NB4 (cell line): ENCODE data around the gene KCNIP4.

Experiments
- POLR2A ChIP-seq: IDR thresholded peaks from 2 replicates; pipeline ENCODE4 v1.6.1; 2011; ENCODE audit warnings: mild to moderate bottlenecking; ENCODE audit not compliant: insufficient read length; ENCODE audit errors: extremely low read depth
- TF ChIP-seq, protein P1 (sequence below): IDR thresholded peaks from one replicate; pipeline ENCODE4 v1.5.1; 2012; ENCODE audit warnings: low read depth, low read length

DNA sequence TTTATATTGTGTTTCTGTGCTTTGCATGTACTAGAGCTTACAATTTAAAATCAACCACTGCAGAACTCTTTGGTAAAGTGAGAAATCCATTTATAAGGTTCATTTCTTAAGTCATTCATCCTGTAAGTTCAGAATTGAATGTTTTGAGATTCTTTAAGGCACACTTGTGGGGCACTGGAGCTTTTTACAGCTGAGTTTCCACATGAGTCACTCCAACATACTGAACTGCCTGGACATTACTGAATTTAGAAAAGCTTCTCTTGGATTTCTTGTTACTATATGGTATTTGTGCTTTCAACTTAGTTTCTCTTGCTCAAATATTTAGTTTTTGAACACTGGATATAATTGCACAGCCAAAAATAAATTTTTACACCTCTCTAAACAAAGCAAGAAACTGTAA, 1022.0 kb downstream of the KCNIP4 start:
- TF ChIP-seq POLR2A: no peak
- TF ChIP-seq, protein P1, sequence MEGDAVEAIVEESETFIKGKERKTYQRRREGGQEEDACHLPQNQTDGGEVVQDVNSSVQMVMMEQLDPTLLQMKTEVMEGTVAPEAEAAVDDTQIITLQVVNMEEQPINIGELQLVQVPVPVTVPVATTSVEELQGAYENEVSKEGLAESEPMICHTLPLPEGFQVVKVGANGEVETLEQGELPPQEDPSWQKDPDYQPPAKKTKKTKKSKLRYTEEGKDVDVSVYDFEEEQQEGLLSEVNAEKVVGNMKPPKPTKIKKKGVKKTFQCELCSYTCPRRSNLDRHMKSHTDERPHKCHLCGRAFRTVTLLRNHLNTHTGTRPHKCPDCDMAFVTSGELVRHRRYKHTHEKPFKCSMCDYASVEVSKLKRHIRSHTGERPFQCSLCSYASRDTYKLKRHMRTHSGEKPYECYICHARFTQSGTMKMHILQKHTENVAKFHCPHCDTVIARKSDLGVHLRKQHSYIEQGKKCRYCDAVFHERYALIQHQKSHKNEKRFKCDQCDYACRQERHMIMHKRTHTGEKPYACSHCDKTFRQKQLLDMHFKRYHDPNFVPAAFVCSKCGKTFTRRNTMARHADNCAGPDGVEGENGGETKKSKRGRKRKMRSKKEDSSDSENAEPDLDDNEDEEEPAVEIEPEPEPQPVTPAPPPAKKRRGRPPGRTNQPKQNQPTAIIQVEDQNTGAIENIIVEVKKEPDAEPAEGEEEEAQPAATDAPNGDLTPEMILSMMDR: no peak
